ENCODE measurements around the gene ELP6.

Gene ELP6

GRCh38 chr3:47495886-47496285, 17.6 kb downstream of the ELP6 start:
- Histone ChIP-seq H3K4me3 (ENCODE audit: insufficient read depth in 1 of 2, low read depth in 1 of 2, low read length in 2 of 2) (no peak overlapping the region), H4K91ac (ENCODE audit: low read length) (no peak overlapping the region), H3K27ac (ENCODE audit: low read length, poor library complexity, severe bottlenecking) (no peak overlapping the region), H3K27me3 (ENCODE audit: control insufficient read depth in 1 of 2, insufficient read depth in 1 of 2, low read length in 2 of 2) (no peaks in the 10 kb centered on the region), H3K36me3 (ENCODE audit: control insufficient read depth in 1 of 2, insufficient read depth in 2 of 2, low read depth in 1 of 2, low read length in 2 of 2) (peaks cover 44 to 56% of the 10 kb centered on the region in 2 experiments), H2BK5ac (ENCODE audit: low read depth, low read length, poor library complexity, severe bottlenecking) (no peak overlapping the region), H2AK5ac (ENCODE audit: low read length, severe bottlenecking) (no peak overlapping the region), H2BK12ac (ENCODE audit: low read length in 2 of 2) (no peak overlapping the region), H2BK15ac (ENCODE audit: low read depth, poor library complexity, severe bottlenecking) (no peak overlapping the region), H3K14ac (ENCODE audit: low read length in 2 of 2) (no peak overlapping the region), H3K4me2 (ENCODE audit: low read length, poor library complexity, severe bottlenecking) (no peak overlapping the region), H3K23ac (ENCODE audit: low read length in 2 of 2) (no peak overlapping the region), H2BK120ac (ENCODE audit: low read depth, low read length) (no peak overlapping the region), H3K79me1 (replicated peaks; ENCODE audit: low read length, poor library complexity, severe bottlenecking) (peaks cover 19% of the 10 kb centered on the region), H4K8ac (ENCODE audit: low read length) (no peak overlapping the region), H3K4ac (ENCODE audit: low read depth in 1 of 2, low read length in 2 of 2) (no peak overlapping the region), H3K4me1 (ENCODE audit: control insufficient read depth, insufficient read depth, low read depth, low read length) (no peaks in the 10 kb centered on the region), H3K9ac (ENCODE audit: low read length) (no peak overlapping the region), H2AFZ (ENCODE audit: low read depth, low read length) (no peak overlapping the region), H3K18ac (ENCODE audit: low read depth in 1 of 2, low read length in 2 of 2) (no peak overlapping the region), H3K9me3 (ENCODE audit: control insufficient read depth, low read length) (no peaks in the 10 kb centered on the region)
- over 99% methylated on average over 8 of the region's 8 CpGs for WGBS
- no peak for DNase-seq

GRCh38 chr3:47495111-47495510, 18.4 kb downstream of the ELP6 start:
- Histone ChIP-seq H2BK15ac (ENCODE audit: low read depth, poor library complexity, severe bottlenecking) (no peak overlapping the region), H3K4ac (ENCODE audit: low read depth in 1 of 2, low read length in 2 of 2) (no peak overlapping the region), H2BK12ac (ENCODE audit: low read length in 2 of 2) (no peak overlapping the region), H3K36me3 (ENCODE audit: control insufficient read depth in 1 of 2, insufficient read depth in 2 of 2, low read depth in 1 of 2, low read length in 2 of 2) (peaks cover 38 to 49% of the 10 kb centered on the region in 2 experiments), H3K18ac (ENCODE audit: low read depth in 1 of 2, low read length in 2 of 2) (no peak overlapping the region), H3K9ac (ENCODE audit: low read length) (no peak overlapping the region), H3K4me2 (ENCODE audit: low read length, poor library complexity, severe bottlenecking) (no peak overlapping the region), H3K4me1 (ENCODE audit: control insufficient read depth, insufficient read depth, low read depth, low read length) (no peaks in the 10 kb centered on the region), H3K4me3 (ENCODE audit: insufficient read depth in 1 of 2, low read depth in 1 of 2, low read length in 2 of 2) (no peak overlapping the region), H2BK120ac (ENCODE audit: low read depth, low read length) (no peak overlapping the region), H3K23ac (ENCODE audit: low read length in 2 of 2) (no peak overlapping the region), H4K8ac (ENCODE audit: low read length) (no peak overlapping the region), H3K9me3 (ENCODE audit: control insufficient read depth, low read length) (no peaks in the 10 kb centered on the region), H2AK5ac (ENCODE audit: low read length, severe bottlenecking) (no peak overlapping the region), H4K91ac (ENCODE audit: low read length) (no peak overlapping the region), H2BK5ac (ENCODE audit: low read depth, low read length, poor library complexity, severe bottlenecking) (no peak overlapping the region), H2AFZ (ENCODE audit: low read depth, low read length) (no peak overlapping the region), H3K27me3 (ENCODE audit: control insufficient read depth in 1 of 2, insufficient read depth in 1 of 2, low read length in 2 of 2) (no peaks in the 10 kb centered on the region), H3K14ac (ENCODE audit: low read length in 2 of 2) (no peak overlapping the region), H3K27ac (ENCODE audit: low read length, poor library complexity, severe bottlenecking) (no peak overlapping the region), H3K79me1 (replicated peaks; ENCODE audit: low read length, poor library complexity, severe bottlenecking) (peaks cover 15% of the 10 kb centered on the region)
- WGBS, result 100% methylated on average over 3 of the region's 4 CpGs
- DNase-seq, result no peak

- no peak overlapping the region for H3K4me2 ChIP-seq (ENCODE audit: low read length, poor library complexity, severe bottlenecking)
- no peak overlapping the region for H3K18ac ChIP-seq (ENCODE audit: low read depth in 1 of 2, low read length in 2 of 2)
- H3K23ac ChIP-seq (ENCODE audit: low read length in 2 of 2), result no peak overlapping the region
- no peaks in the 10 kb centered on the region for H3K9me3 ChIP-seq (ENCODE audit: control insufficient read depth, low read length)
- no peak overlapping the region for H4K8ac ChIP-seq (ENCODE audit: low read length)
- H3K4me1 ChIP-seq (ENCODE audit: control insufficient read depth, insufficient read depth, low read depth, low read length), result no peaks in the 10 kb centered on the region
- H3K14ac ChIP-seq (ENCODE audit: low read length in 2 of 2), result no peak overlapping the region
- H2AK5ac ChIP-seq (ENCODE audit: low read length, severe bottlenecking), result no peak overlapping the region
- H3K79me1 ChIP-seq (replicated peaks; ENCODE audit: low read length, poor library complexity, severe bottlenecking), result peaks cover 7% of the 10 kb centered on the region
- no peak overlapping the region for H2BK5ac ChIP-seq (ENCODE audit: low read depth, low read length, poor library complexity, severe bottlenecking)
- H3K27me3 ChIP-seq (ENCODE audit: control insufficient read depth in 1 of 2, insufficient read depth in 1 of 2, low read length in 2 of 2), result no peaks in the 10 kb centered on the region
- 94% methylated on average over 12 of the region's 12 CpGs for WGBS
- H2BK120ac ChIP-seq (ENCODE audit: low read depth, low read length), result no peak overlapping the region
- no peak overlapping the region for H2BK15ac ChIP-seq (ENCODE audit: low read depth, poor library complexity, severe bottlenecking)
- H3K4me3 ChIP-seq (ENCODE audit: insufficient read depth in 1 of 2, low read depth in 1 of 2, low read length in 2 of 2), result no peak overlapping the region
- no peak overlapping the region for H4K91ac ChIP-seq (ENCODE audit: low read length)
- H3K4ac ChIP-seq (ENCODE audit: low read depth in 1 of 2, low read length in 2 of 2), result no peak overlapping the region
- DNase-seq, result no peak
- H3K36me3 ChIP-seq (ENCODE audit: control insufficient read depth in 1 of 2, insufficient read depth in 2 of 2, low read depth in 1 of 2, low read length in 2 of 2), result peaks cover 17 to 26% of the 10 kb centered on the region in 2 experiments
- H3K27ac ChIP-seq (ENCODE audit: low read length, poor library complexity, severe bottlenecking), result no peak overlapping the region
- H2AFZ ChIP-seq (ENCODE audit: low read depth, low read length), result no peak overlapping the region
- no peak overlapping the region for H2BK12ac ChIP-seq (ENCODE audit: low read length in 2 of 2)
- no peak overlapping the region for H3K9ac ChIP-seq (ENCODE audit: low read length)
Observed at GRCh38 chr3:47491777-47492176, 21.7 kb downstream of the ELP6 start.

GRCh38 chr3:47491186-47491585, 22.3 kb downstream of the ELP6 start:
- Histone ChIP-seq H3K4me1 (ENCODE audit: control insufficient read depth, insufficient read depth, low read depth, low read length) (no peaks in the 10 kb centered on the region), H3K4ac (ENCODE audit: low read depth in 1 of 2, low read length in 2 of 2) (no peak overlapping the region), H3K14ac (ENCODE audit: low read length in 2 of 2) (no peak overlapping the region), H4K91ac (ENCODE audit: low read length) (no peak overlapping the region), H2AFZ (ENCODE audit: low read depth, low read length) (no peak overlapping the region), H3K9ac (ENCODE audit: low read length) (no peak overlapping the region), H3K23ac (ENCODE audit: low read length in 2 of 2) (no peak overlapping the region), H3K27ac (ENCODE audit: low read length, poor library complexity, severe bottlenecking) (no peak overlapping the region), H4K8ac (ENCODE audit: low read length) (no peak overlapping the region), H3K79me1 (replicated peaks; ENCODE audit: low read length, poor library complexity, severe bottlenecking) (peaks cover 7% of the 10 kb centered on the region), H3K27me3 (ENCODE audit: control insufficient read depth in 1 of 2, insufficient read depth in 1 of 2, low read length in 2 of 2) (no peaks in the 10 kb centered on the region), H2BK15ac (ENCODE audit: low read depth, poor library complexity, severe bottlenecking) (no peak overlapping the region), H3K18ac (ENCODE audit: low read depth in 1 of 2, low read length in 2 of 2) (no peak overlapping the region), H2BK5ac (ENCODE audit: low read depth, low read length, poor library complexity, severe bottlenecking) (no peak overlapping the region), H3K9me3 (ENCODE audit: control insufficient read depth, low read length) (no peaks in the 10 kb centered on the region), H3K4me2 (ENCODE audit: low read length, poor library complexity, severe bottlenecking) (no peak overlapping the region), H2AK5ac (ENCODE audit: low read length, severe bottlenecking) (no peak overlapping the region), H2BK120ac (ENCODE audit: low read depth, low read length) (no peak overlapping the region), H3K36me3 (ENCODE audit: control insufficient read depth in 1 of 2, insufficient read depth in 2 of 2, low read depth in 1 of 2, low read length in 2 of 2) (peaks cover 15 to 22% of the 10 kb centered on the region in 2 experiments), H3K4me3 (ENCODE audit: insufficient read depth in 1 of 2, low read depth in 1 of 2, low read length in 2 of 2) (no peak overlapping the region), H2BK12ac (ENCODE audit: low read length in 2 of 2) (no peak overlapping the region)
- WGBS, result 97% methylated on average over 3 of the region's 3 CpGs
- no peak for DNase-seq

All from mesenchymal stem cell (in vitro differentiated cells and primary cell).